Upper lobe of left lung (tissue), 4 donors: ENCODE data around the gene SEMA4C.

Experiments
- CTCF ChIP-seq, 6 experiments: fragments of 450-650 bp in 4 of 6; fragments of 200-600 bp in 2 of 6; sonication (generic) in 2 of 6; IDR thresholded peaks; one replicate each; pipeline ENCODE4 v1.5.1; 2016 to 2019; ENCODE audit warnings: antibody characterized with exemption in 6 of 6
- EP300 ChIP-seq, 4 donors: sonication (generic); formaldehyde crosslinking; IDR thresholded peaks; one replicate each; pipeline ENCODE4 v1.5.1; 2017; ENCODE audit warnings: antibody characterized with exemption in 4 of 4, control low read depth in 2 of 4
- POLR2A ChIP-seq, 4 donors: fragments of 450-650 bp; IDR thresholded peaks; one replicate each; pipeline ENCODE4 v1.5.1; 2016 to 2017; ENCODE audit warnings: antibody characterized with exemption in 4 of 4, mild to moderate bottlenecking in 2 of 4

DNA sequence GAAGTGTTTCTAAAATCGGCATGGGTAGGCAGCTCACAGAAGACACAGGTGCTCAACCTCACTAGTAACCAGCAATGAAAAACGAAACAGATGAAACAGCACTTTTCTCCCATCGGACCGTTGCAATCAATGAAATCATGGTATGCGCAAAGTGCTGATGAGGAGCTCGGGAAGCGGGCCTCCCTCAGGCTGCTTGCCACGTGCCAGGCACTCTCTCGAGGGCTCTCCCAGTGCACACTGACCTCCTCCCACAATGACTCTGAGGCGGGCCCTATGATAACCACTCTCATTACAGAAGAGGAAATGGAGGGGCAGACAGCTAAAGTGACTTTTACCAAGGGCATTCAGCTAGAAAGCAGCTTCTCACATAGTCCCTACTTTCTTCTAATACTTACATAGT is 22.3 kb downstream of the SEMA4C start:
- no peak for TF ChIP-seq EP300 (IDR thresholded peaks at IDR 0.05)
- no peak for TF ChIP-seq CTCF (IDR thresholded peaks at IDR 0.05)
- no peak for TF ChIP-seq POLR2A (IDR thresholded peaks at IDR 0.05)
